Measurements from ENCODE around the gene THEMIS. TPM values are rescaled to one million over a fixed set of nuclear protein-coding genes. Genes with fewer than 3 reads are reported as not detected.

THEMIS gene
- total RNA-seq, 2 donors from 2014 or later, result 11.0 to 50.8 TPM

DNA sequence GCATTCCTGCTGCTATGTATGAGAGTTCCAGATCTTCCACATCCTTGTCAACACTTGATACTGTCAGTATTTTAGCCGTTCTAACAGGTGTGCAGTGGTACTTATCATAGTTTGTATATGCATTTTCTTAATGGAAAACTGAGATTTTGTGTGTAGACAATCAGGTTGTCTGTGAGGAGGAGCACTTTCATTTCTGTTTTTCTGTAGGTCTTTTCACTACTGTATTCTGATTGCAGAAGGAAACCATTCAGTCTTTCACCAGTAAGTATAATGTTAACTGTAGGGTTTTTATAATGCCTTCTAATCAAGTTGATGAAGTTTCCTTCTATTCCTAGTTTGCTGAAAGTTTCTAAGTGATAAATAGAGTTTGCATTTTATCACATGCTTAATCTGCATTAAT lies 216.4 kb downstream of the THEMIS start:
- peaks cover 16 to 26% of the 10 kb centered on the region in 2 donors for H3K36me3 Mint-ChIP-seq
- ATAC-seq, result no peak
- no peak overlapping the region for H3K27ac Mint-ChIP-seq
- DNase-seq (ENCODE audit: low spot score in 2 of 2), result no peak
- H3K9me3 Mint-ChIP-seq, result peaks cover 18 to 27% of the 10 kb centered on the region in 2 donors

Measured in activated naive CD4-positive, alpha-beta T cell treated with anti-CD3 and anti-CD28 coated beads, Interleukin-2, amount 50 U/mL, for 72 hours (primary cell).